ENCODE data around the gene VEPH1. TPM values are rescaled to one million over a fixed set of nuclear protein-coding genes. Genes with fewer than 3 reads are reported as not detected.

The VEPH1 gene
- total RNA-seq, 1 experiment from 2014 or later: 7.7 TPM

- Histone ChIP-seq H2AK5ac (ENCODE audit: insufficient read length, low read length) (no peak overlapping the region), H4K20me1 (ENCODE audit: control insufficient read depth, insufficient read depth, insufficient read length) (no peaks in the 10 kb centered on the region), H3K27me3 (ENCODE audit: insufficient read depth, low read length) (no peaks in the 10 kb centered on the region; the same call in 1 of the 2 replicates), H2BK20ac (ENCODE audit: low read depth, low read length, poor library complexity, severe bottlenecking) (no peak overlapping the region), H3K9me3 (ENCODE audit: control insufficient read depth, low read depth, low read length) (no peaks in the 10 kb centered on the region), H2BK5ac (ENCODE audit: insufficient read length, low read length) (no peak overlapping the region), H2AFZ (ENCODE audit: low read length) (no peak overlapping the region), H3K18ac (ENCODE audit: insufficient read length, low read depth, low read length) (no peak overlapping the region), H2BK12ac (ENCODE audit: insufficient read length, low read depth, low read length) (no peak overlapping the region), H3K56ac (ENCODE audit: insufficient read length, low read depth, low read length) (no peak overlapping the region), H3K27ac (ENCODE audit: insufficient read length, low read depth, low read length) (no peak overlapping the region), H3K4me1 (ENCODE audit: insufficient read depth, low read length) (peaks cover 2% of the 10 kb centered on the region; the same call in 1 of the 2 replicates), H3K9ac (ENCODE audit: extremely low read depth, insufficient read length, low read length) (no peak overlapping the region), H3K79me2 (ENCODE audit: insufficient read depth, low read length) (no peaks in the 10 kb centered on the region), H2BK15ac (ENCODE audit: low read depth, low read length) (no peak overlapping the region), H3K23me2 (ENCODE audit: insufficient read length, low read depth, low read length, poor library complexity, severe bottlenecking) (peaks cover 16% of the 10 kb centered on the region), H4K5ac (ENCODE audit: insufficient read length, low read depth, low read length) (no peak overlapping the region), H3K23ac (ENCODE audit: insufficient read length, low read depth, low read length) (no peak overlapping the region), H3K4me2 (ENCODE audit: insufficient read depth, insufficient read length, low read length) (no peak overlapping the region), H4K91ac (ENCODE audit: insufficient read length, low read depth, low read length) (no peak overlapping the region), H3K14ac (ENCODE audit: insufficient read depth, low read length) (no peak overlapping the region), H3K79me1 (ENCODE audit: insufficient read depth, low read depth, low read length, poor library complexity, severe bottlenecking) (no peaks in the 10 kb centered on the region), H2BK120ac (ENCODE audit: low read depth, low read length, poor library complexity, severe bottlenecking) (no peak overlapping the region), H4K8ac (replicated peaks; ENCODE audit: insufficient read length, low read depth, low read length) (no peak overlapping the region), H3T11ph (ENCODE audit: low read length) (no peak overlapping the region), H3K4ac (ENCODE audit: low read depth, low read length) (no peak overlapping the region)
- Mint-ChIP-seq H3K36me3 (ENCODE audit: insufficient read depth in 1 of 3, low read depth in 3 of 3) (no peaks in the 10 kb centered on the region), H3K9me3 (no peaks in the 10 kb centered on the region), H3K4me3 (no peak overlapping the region), H3K4me1 (peaks cover 16 to 19% of the 10 kb centered on the region in 2 experiments), H3K27ac (no peak overlapping the region), H3K27me3 (ENCODE audit: low read depth) (peaks cover 30% of the 10 kb centered on the region)
- no peak for DNase-seq
- WGBS (ENCODE audit: extremely low coverage, insufficient read length, low lambda C conversion rate): no CpG with 5 or more reads among the region's 2 CpGs
- TF ChIP-seq CTCF (conservative IDR thresholded peaks at IDR 0.05): no peak
These were observed 62.1 kb downstream of the VEPH1 start for GRCh38 chr3:157441102-157441624.
